GM21619 (cell line): ENCODE results near the gene ZMYND8.

Experiments used
- ATAC-seq: cut with Tn5 transposase; IDR thresholded peaks from one replicate; pipeline ENCODE4 v1.9.1; 2021; ENCODE audit not compliant: unreplicated experiment

Gene ZMYND8

GRCh38 chr20:47354714-47355488 is 1.6 kb downstream of the ZMYND8 start:
- ATAC-seq, result no peak

GRCh38 chr20:47354464-47354713 is 2.1 kb downstream of the ZMYND8 start:
- no peak for ATAC-seq

GRCh38 chr20:47353692-47354463 is 2.6 kb downstream of the ZMYND8 start:
- no peak for ATAC-seq

GRCh38 chr20:47353239-47353691 is 3.2 kb downstream of the ZMYND8 start:
- ATAC-seq, result no peak

- no peak for ATAC-seq
Observed at GRCh38 chr20:47352332-47353238, 3.9 kb downstream of the ZMYND8 start.

- no peak for ATAC-seq
Observed at GRCh38 chr20:47351643-47352331, 4.7 kb downstream of the ZMYND8 start.

- no peak for ATAC-seq
Observed at GRCh38 chr20:47350691-47351545, 5.6 kb downstream of the ZMYND8 start.

- ATAC-seq, result no peak
Observed at GRCh38 chr20:47350181-47350550, 6.3 kb downstream of the ZMYND8 start.

GRCh38 chr20:47349365-47350180 is 6.9 kb downstream of the ZMYND8 start:
- no peak for ATAC-seq

- no peak for ATAC-seq
Observed at GRCh38 chr20:47348539-47349142, 7.9 kb downstream of the ZMYND8 start.

- ATAC-seq, result no peak
Observed at GRCh38 chr20:47347661-47348435, 8.7 kb downstream of the ZMYND8 start.

- ATAC-seq, result no peak
Observed at GRCh38 chr20:47346172-47346571, 10.3 kb downstream of the ZMYND8 start.

GRCh38 chr20:47345214-47345613 is 11.3 kb downstream of the ZMYND8 start:
- ATAC-seq, result no peak

GRCh38 chr20:47343007-47343472 is 13.5 kb downstream of the ZMYND8 start:
- ATAC-seq, result no peak

- no peak for ATAC-seq
Observed at GRCh38 chr20:47338131-47338628, 18.3 kb downstream of the ZMYND8 start.

- no peak for ATAC-seq
Observed at GRCh38 chr20:47337413-47337812, 19.1 kb downstream of the ZMYND8 start.

- ATAC-seq, result no peak
Observed at GRCh38 chr20:47336129-47336754, 20.3 kb downstream of the ZMYND8 start.
